H1 (cell line): ENCODE data around the gene LRRC2. TPM values are rescaled to one million over a fixed set of nuclear protein-coding genes. Genes with fewer than 3 reads are reported as not detected.

ENCODE experiments used
- CTCF ChIA-PET: fragments of 300-600 bp; sonication (Branson Sonifier 250); formaldehyde crosslinking; loops from one replicate; lab custom pipeline; 2021; ENCODE audit not compliant: partially characterized antibody; lab: Charles Lee
- POLR2A ChIA-PET: fragments of 300-600 bp; sonication (Branson Sonifier 250); formaldehyde crosslinking; loops from one replicate; lab custom pipeline; 2021; ENCODE audit warnings: inconsistent platforms; ENCODE audit not compliant: partially characterized antibody; lab: Charles Lee
- DNase-seq, 2 experiments: peaks; one replicate each; pipeline versions ENCODE4 v3.0.0 to v3.0.0-alpha.2; 2010 to 2022; ENCODE audit warnings: low spot score in 2 of 2, low read depth in 1 of 2, mixed read lengths in 1 of 2
- FAIRE-seq: peaks from 2 replicates; lab custom pipeline; 2011; peaks lifted over from hg19 to GRCh38; lab: Jason Lieb, UNC
- H2AFZ ChIP-seq: 2 replicates; pipeline ENCODE4 v1.8.1; 2012; ENCODE audit warnings: low read length, inconsistent platforms
- H2AK5ac ChIP-seq: 2 replicates; pipeline ENCODE4 v1.6.1; 2013; ENCODE audit warnings: low read depth, low read length
- H2BK120ac ChIP-seq: replicated peaks from 2 replicates; pipeline ENCODE3; 2013; ENCODE audit warnings: low read depth, low read length, inconsistent platforms
- H2BK12ac ChIP-seq: 2 replicates; pipeline ENCODE4 v1.6.1; 2013; ENCODE audit warnings: low read depth, low read length
- H2BK15ac ChIP-seq: 2 replicates; pipeline ENCODE4 v1.6.1; 2013; ENCODE audit warnings: low read length
- H2BK20ac ChIP-seq: 2 replicates; pipeline ENCODE4 v1.6.1; 2013; ENCODE audit warnings: low read length
- H2BK5ac ChIP-seq: 2 replicates; pipeline ENCODE4 v1.6.1; 2013; ENCODE audit warnings: low read depth, low read length
- H3K14ac ChIP-seq: 2 replicates; pipeline ENCODE4 v1.6.1; 2013; ENCODE audit warnings: inconsistent platforms; ENCODE audit not compliant: insufficient read length
- H3K18ac ChIP-seq: 2 replicates; pipeline ENCODE4 v1.6.1; 2013; ENCODE audit warnings: low read length; ENCODE audit errors: extremely low read depth
- H3K23ac ChIP-seq: 2 replicates; pipeline ENCODE4 v1.6.1; 2013; ENCODE audit warnings: inconsistent platforms; ENCODE audit not compliant: insufficient read length
- H3K23me2 ChIP-seq: 2 replicates; pipeline ENCODE4 v1.6.1; 2013; ENCODE audit warnings: low read depth, low read length
- H3K27ac ChIP-seq: 2 replicates; pipeline ENCODE4 v1.6.1; 2011; ENCODE audit warnings: low read depth, low read length, inconsistent platforms
- H3K27me3 ChIP-seq, 4 experiments: replicated peaks in 1 of 4; 1 replicate in 1 of 4; 2 replicates in 3 of 4; pipeline versions ENCODE4 v1.6.1 to v1.8.1; 2011 to 2013; ENCODE audit warnings: low read length in 3 of 4, mild to moderate bottlenecking in 3 of 4, inconsistent platforms in 2 of 4, mixed read lengths in 2 of 4, moderate library complexity in 1 of 4; ENCODE audit not compliant: control insufficient read depth in 3 of 4, insufficient read depth in 3 of 4; ENCODE audit errors: extremely low read depth in 1 of 4
- H3K36me3 ChIP-seq, 4 experiments: 2 replicates each; pipeline versions ENCODE4 v1.6.1 to v1.8.1; 2011 to 2013; ENCODE audit warnings: mild to moderate bottlenecking in 4 of 4, low read length in 3 of 4, moderate library complexity in 2 of 4, control low read depth in 1 of 4, inconsistent platforms in 1 of 4; ENCODE audit not compliant: insufficient read depth in 4 of 4, control insufficient read depth in 2 of 4
- H3K4ac ChIP-seq: replicated peaks from 2 replicates; pipeline ENCODE3; 2013; ENCODE audit warnings: low read length, low read depth, mixed read lengths, inconsistent platforms; ENCODE audit not compliant: insufficient read length
- H3K4me1 ChIP-seq, 4 experiments: replicated peaks in 1 of 4; 1 replicate in 1 of 4; 2 replicates in 3 of 4; pipeline versions ENCODE4 v1.6.1 to v1.8.1; 2011 to 2013; ENCODE audit warnings: low read length in 3 of 4, inconsistent platforms in 2 of 4, mixed read lengths in 1 of 4; ENCODE audit not compliant: insufficient read depth in 4 of 4, control insufficient read depth in 3 of 4
- H3K4me2 ChIP-seq, 2 experiments: 2 replicates each; pipeline versions ENCODE4 v1.6.1 to v1.8.1; 2011 to 2013; ENCODE audit warnings: low read depth in 2 of 2, low read length in 2 of 2, control low read depth in 1 of 2, inconsistent platforms in 1 of 2, mild to moderate bottlenecking in 1 of 2; ENCODE audit not compliant: insufficient read depth in 1 of 2
- H3K4me3 ChIP-seq, 4 experiments: fragments of 200-600, 300-600 bp in 1 of 4; sonication (generic), shearing (Covaris generic), sonication (Bioruptor Twin) in 1 of 4; 2 replicates each; pipeline versions ENCODE4 v1.5.1 to v1.8.1; 2011 to 2016; ENCODE audit warnings: low read length in 4 of 4, low read depth in 3 of 4, control low read depth in 2 of 4, inconsistent platforms in 2 of 4, mild to moderate bottlenecking in 2 of 4, mixed read lengths in 1 of 4, moderate library complexity in 1 of 4; ENCODE audit not compliant: insufficient read depth in 2 of 4; ENCODE audit errors: extremely low read depth in 1 of 4
- H3K56ac ChIP-seq: replicated peaks from 2 replicates; pipeline ENCODE3; 2013; ENCODE audit warnings: low read depth, mild to moderate bottlenecking, mixed read lengths, low read length, inconsistent platforms; ENCODE audit not compliant: insufficient read length
- H3K79me1 ChIP-seq: 2 replicates; pipeline ENCODE4 v1.6.1; 2013; ENCODE audit warnings: low read depth, low read length, control low read depth
- H3K79me2 ChIP-seq, 2 experiments: 2 replicates each; pipeline versions ENCODE4 v1.6.1 to v1.8.1; 2012 to 2013; ENCODE audit warnings: low read length in 2 of 2, mild to moderate bottlenecking in 2 of 2, inconsistent platforms in 1 of 2; ENCODE audit not compliant: insufficient read depth in 2 of 2, control insufficient read depth in 1 of 2
- H3K9ac ChIP-seq, 4 experiments: replicated peaks in 1 of 4; 1 replicate in 1 of 4; 2 replicates in 3 of 4; pipeline versions ENCODE4 v1.6.1 to v1.8.1; 2011 to 2013; ENCODE audit warnings: low read depth in 3 of 4, low read length in 3 of 4, control low read depth in 2 of 4, mild to moderate bottlenecking in 2 of 4, moderate library complexity in 2 of 4, inconsistent platforms in 1 of 4; ENCODE audit errors: extremely low read depth in 1 of 4
- H3K9me3 ChIP-seq, 2 experiments: 2 replicates each; pipeline versions ENCODE4 v1.6.1 to v1.8.1; 2012 to 2013; ENCODE audit warnings: mild to moderate bottlenecking in 2 of 2, moderate library complexity in 2 of 2, control low read depth in 1 of 2, inconsistent platforms in 1 of 2, low read depth in 1 of 2, low read length in 1 of 2, mixed read lengths in 1 of 2; ENCODE audit not compliant: insufficient read depth in 2 of 2
- H4K20me1 ChIP-seq, 2 experiments: replicated peaks in 1 of 2; 2 replicates each; pipeline versions ENCODE3 to v1.8.1; 2011 to 2013; ENCODE audit warnings: inconsistent platforms in 2 of 2, low read length in 2 of 2, mild to moderate bottlenecking in 1 of 2; ENCODE audit not compliant: insufficient read depth in 2 of 2, control insufficient read depth in 1 of 2
- H4K5ac ChIP-seq: 2 replicates; pipeline ENCODE4 v1.6.1; 2013; ENCODE audit warnings: low read length, low read depth, mixed read lengths, inconsistent platforms; ENCODE audit not compliant: insufficient read length
- H4K8ac ChIP-seq: 2 replicates; pipeline ENCODE4 v1.8.0; 2013; ENCODE audit warnings: mild to moderate bottlenecking, moderate library complexity, low read length, inconsistent platforms; ENCODE audit not compliant: insufficient read depth; ENCODE audit errors: extremely low read depth
- H4K91ac ChIP-seq: replicated peaks from 2 replicates; pipeline ENCODE3; 2013; ENCODE audit warnings: low read length, mixed read lengths, inconsistent platforms; ENCODE audit not compliant: insufficient read length
- ASH2L ChIP-seq: fragments of 200-600, 300-600 bp; sonication (generic); IDR thresholded peaks from one replicate; pipeline ENCODE4 v1.7.1; 2017; ENCODE audit warnings: low read length
- BCL11A ChIP-seq, 2 experiments: IDR thresholded peaks; one replicate each; pipeline ENCODE4 v1.6.1; 2011; ENCODE audit warnings: low read depth in 2 of 2, low read length in 2 of 2, mild to moderate bottlenecking in 2 of 2
- CEBPB ChIP-seq: IDR thresholded peaks from 2 replicates; pipeline ENCODE4 v1.6.1; 2012; ENCODE audit warnings: low read depth, low read length
- FOSL1 ChIP-seq: IDR thresholded peaks from 2 replicates; pipeline ENCODE4 v1.6.1; 2011; ENCODE audit warnings: mild to moderate bottlenecking, low read depth, low read length, moderate library complexity; ENCODE audit not compliant: insufficient read depth
- HDAC6 ChIP-seq: IDR thresholded peaks from one replicate; pipeline ENCODE4 v1.7.1; 2012; ENCODE audit warnings: low read depth, mild to moderate bottlenecking, inconsistent platforms, low read length, moderate library complexity
- RBBP5 ChIP-seq: IDR thresholded peaks from 2 replicates; pipeline ENCODE4 v1.7.1; 2012; ENCODE audit warnings: low read depth, mild to moderate bottlenecking, inconsistent platforms, low read length, moderate library complexity, borderline replicate concordance
- SP1 ChIP-seq: IDR thresholded peaks from 2 replicates; pipeline ENCODE4 v1.6.1; 2011; ENCODE audit warnings: low read depth, low read length
- SP4 ChIP-seq: IDR thresholded peaks from 2 replicates; pipeline ENCODE4 v1.6.1; 2012; ENCODE audit warnings: low read length, inconsistent platforms
- WGBS, 2 experiments: shearing (Covaris generic) in 1 of 2; methylation state at CpG; one replicate each; pipeline versions ENCODE4 v1.1.6 to v1.1.7; 2013 to 2015; ENCODE audit warnings: low lambda C conversion rate in 2 of 2, mixed read lengths in 2 of 2, inconsistent platforms in 1 of 2, low coverage in 1 of 2, missing lambda C conversion rate in 1 of 2; ENCODE audit not compliant: insufficient replicate concordance in 2 of 2, insufficient coverage in 1 of 2, insufficient read length in 1 of 2; ENCODE audit errors: extremely low coverage in 1 of 2, missing lambda C conversion rate in 1 of 2; 5-methylcytosine and 5-hydroxymethylcytosine counted together
- polyA plus RNA-seq, 7 experiments: library from polyadenylated mRNA; depleted of rRNA in 3 of 7; stranded (reverse) in 5 of 7; unstranded in 2 of 7; fragments of >200 nt in 5 of 7; fragments of 200-250 nt in 2 of 7; gene quantifications; 1 replicate in 5 of 7; 2 replicates in 1 of 7; 4 replicates in 1 of 7; pipeline versions ENCODE4 v1.2.1 to v1.2.3, GENCODE V29; 2011 to 2013; ENCODE audit warnings: missing spikeins in 2 of 7, mixed read lengths in 2 of 7
- total RNA-seq: library from RNA; stranded (reverse); fragmentation: NEBNext Ultra II Directional; extraction: Animal tissue kit (Norgen Biotek cat#: 25700); gene quantifications from 2 replicates; pipeline ENCODE4 v1.2.1, GENCODE V29; 2021

The LRRC2 gene
- total and polyA plus RNA-seq, 2 of the 8 experiments (the other 6 are each of a cell fraction or from before 2014, with no cell fraction given): 1.4 to 6.4 TPM

GRCh38 chr3:46553154-46553553, 12.9 kb downstream of the LRRC2 start:
- Histone ChIP-seq H3K9ac (no peak overlapping the region), H3K14ac (no peak overlapping the region), H3K79me2 (no peaks in the 10 kb centered on the region; a peak in 1 of 4 replicates), H4K8ac (no peak overlapping the region), H2BK120ac (no peak overlapping the region), H2BK12ac (no peak overlapping the region), H2BK20ac (no peak overlapping the region), H3K56ac (no peak overlapping the region), H4K5ac (no peak overlapping the region), H3K18ac (no peak overlapping the region), H3K27me3 (no peaks in the 10 kb centered on the region; a peak in 1 of 7 replicates), H2AFZ (no peak overlapping the region), H3K27ac (no peak overlapping the region), H2BK15ac (no peak overlapping the region), H3K23ac (no peak overlapping the region), H3K4me2 (no peak overlapping the region), H2BK5ac (no peak overlapping the region), H3K79me1 (no peaks in the 10 kb centered on the region), H3K23me2 (no peaks in the 10 kb centered on the region), H3K36me3 (peaks cover 0 to 8% (median 3%) of the 10 kb centered on the region in 4 experiments; a peak in 2 of 8 replicates), H2AK5ac (no peak overlapping the region), H3K4me3 (no peak overlapping the region), H3K9me3 (peaks cover 13 to 18% of the 10 kb centered on the region in 2 experiments), H3K4ac (no peak overlapping the region), H3K4me1 (peaks cover 0 to 5% (median 4%) of the 10 kb centered on the region in 4 experiments; a peak in 3 of 7 replicates), H4K20me1 (no peaks in the 10 kb centered on the region), H4K91ac (no peak overlapping the region)
- 8% methylated on average over 1 of the region's 1 CpG; no CpG with 5 or more reads in 1 of the 2 experiments for WGBS, 2 experiments
- no peak for FAIRE-seq
- CTCF ChIA-PET: interaction anchor here (0.6 to 1.0 kb wide), 4 partner anchors 33 to 111 kb away, joined by 3 read pairs; no protein-coding TSS in a partner anchor
- TF ChIP-seq RBBP5 (no peak), SP1 (no peak), ASH2L (no peak), HDAC6 (no peak), CEBPB (no peak), SP4 (no peak), BCL11A (IDR thresholded peaks at IDR 0.05; ENCODE audit: low read depth in 2 of 2, low read length in 2 of 2) (no peak), FOSL1 (no peak)
- POLR2A ChIA-PET: interaction anchor here (1.6 kb wide), 1 partner anchor 22 kb away, joined by 5 read pairs; no protein-coding TSS in a partner anchor
- no peak for DNase-seq
